Measurements from ENCODE around the gene PYGB.

Gene PYGB

DNA sequence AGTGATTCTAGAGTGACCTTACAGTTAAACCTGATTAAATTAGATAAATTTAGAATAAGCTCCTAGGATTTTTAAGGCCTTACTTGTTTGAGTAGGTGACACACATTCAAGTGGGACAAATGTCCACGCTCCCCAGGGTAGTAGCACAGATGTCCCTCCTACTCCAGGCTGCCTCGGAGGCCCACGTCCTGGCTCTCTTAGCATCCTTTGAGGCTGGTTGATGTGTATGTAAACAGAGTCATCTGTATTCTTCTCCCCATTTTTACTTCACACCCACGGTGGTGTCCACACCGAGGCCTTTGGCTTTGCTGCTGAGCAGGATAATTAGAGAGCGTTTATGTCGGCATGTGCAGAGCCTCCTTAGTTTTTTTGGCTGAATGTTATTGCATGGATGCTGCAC, 36.6 kb upstream of the PYGB start:
- Mint-ChIP-seq H3K27ac (no peak overlapping the region), H3K36me3 (ENCODE audit: low read depth) (peaks cover 26% of the 10 kb centered on the region), H3K4me3 (no peak overlapping the region), H3K9me3 (no peaks in the 10 kb centered on the region), H3K27me3 (no peaks in the 10 kb centered on the region), H3K4me1 (ENCODE audit: low read depth) (peaks cover 5% of the 10 kb centered on the region)

DNA sequence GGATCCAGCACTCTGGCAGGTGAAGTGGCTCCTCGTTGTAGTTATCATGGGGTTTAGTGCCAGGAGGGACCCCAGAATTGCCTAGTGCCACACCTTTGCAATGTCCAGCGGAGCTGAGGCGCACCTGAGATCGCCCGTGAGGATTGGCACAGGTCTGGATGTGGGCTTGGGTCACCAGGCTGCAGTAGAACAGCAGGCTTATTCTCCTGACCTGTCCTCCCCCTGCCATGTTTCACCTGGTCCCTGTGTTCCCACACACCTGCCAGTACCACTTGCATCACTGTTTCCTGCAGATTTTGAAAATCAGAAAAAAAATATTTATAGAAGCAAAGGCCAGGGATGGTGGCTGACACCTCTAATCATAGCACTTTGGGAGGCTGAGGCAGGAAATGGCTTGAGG, 35.6 kb upstream of the PYGB start:
- H3K27ac Mint-ChIP-seq = no peak overlapping the region
- H3K4me1 Mint-ChIP-seq (ENCODE audit: low read depth) = peaks cover 5% of the 10 kb centered on the region
- no peaks in the 10 kb centered on the region for H3K27me3 Mint-ChIP-seq
- H3K9me3 Mint-ChIP-seq = no peaks in the 10 kb centered on the region
- H3K4me3 Mint-ChIP-seq = no peak overlapping the region
- peaks cover 29% of the 10 kb centered on the region for H3K36me3 Mint-ChIP-seq (ENCODE audit: low read depth)

DNA sequence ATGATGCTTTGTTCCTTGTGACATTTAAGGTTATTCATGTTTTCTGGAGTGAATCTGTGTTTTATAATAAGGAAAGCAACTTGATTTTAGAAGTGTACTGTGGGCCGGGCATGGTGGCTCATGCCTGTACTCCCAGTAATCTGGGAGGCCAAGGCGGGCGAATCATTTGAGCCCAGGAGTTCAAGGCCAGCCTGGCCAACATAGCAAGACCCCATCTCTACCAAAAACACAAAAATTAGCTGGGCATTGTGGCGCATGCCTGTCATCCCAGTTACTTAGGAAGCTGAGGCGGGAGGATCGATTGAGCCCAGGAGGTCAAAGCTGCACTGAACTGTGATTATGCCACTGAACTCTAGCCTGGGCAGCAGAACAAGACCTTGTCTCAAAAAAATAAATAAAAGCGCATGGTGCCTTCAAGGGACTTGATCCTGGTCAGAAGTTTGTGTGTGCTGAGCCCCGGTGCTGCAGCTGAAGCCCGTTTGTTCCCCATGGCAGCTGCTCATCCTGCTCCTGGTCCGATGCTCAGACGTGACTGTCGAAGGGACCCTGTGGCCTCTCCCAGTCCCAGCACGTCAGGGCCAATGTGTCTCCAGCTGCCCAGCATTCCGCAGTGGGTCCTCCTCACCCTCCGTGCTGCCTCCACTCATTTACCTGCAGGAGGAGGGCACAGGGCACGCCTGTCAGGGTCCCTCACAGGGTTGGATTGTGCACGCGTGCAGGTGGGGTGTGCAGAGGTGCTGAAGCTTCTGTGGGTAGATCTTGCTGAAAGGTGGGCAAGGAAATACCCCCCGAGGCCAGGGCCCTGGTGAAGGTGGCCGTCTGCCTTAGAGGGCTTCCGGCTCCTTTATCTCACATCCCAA, 34.1 kb upstream of the PYGB start:
- no peaks in the 10 kb centered on the region for H3K27me3 Mint-ChIP-seq
- H3K4me3 Mint-ChIP-seq = no peak overlapping the region
- H3K36me3 Mint-ChIP-seq (ENCODE audit: low read depth) = peaks cover 29% of the 10 kb centered on the region
- H3K4me1 Mint-ChIP-seq (ENCODE audit: low read depth) = peaks cover 5% of the 10 kb centered on the region
- H3K9me3 Mint-ChIP-seq = no peaks in the 10 kb centered on the region
- H3K27ac Mint-ChIP-seq = no peak overlapping the region

DNA sequence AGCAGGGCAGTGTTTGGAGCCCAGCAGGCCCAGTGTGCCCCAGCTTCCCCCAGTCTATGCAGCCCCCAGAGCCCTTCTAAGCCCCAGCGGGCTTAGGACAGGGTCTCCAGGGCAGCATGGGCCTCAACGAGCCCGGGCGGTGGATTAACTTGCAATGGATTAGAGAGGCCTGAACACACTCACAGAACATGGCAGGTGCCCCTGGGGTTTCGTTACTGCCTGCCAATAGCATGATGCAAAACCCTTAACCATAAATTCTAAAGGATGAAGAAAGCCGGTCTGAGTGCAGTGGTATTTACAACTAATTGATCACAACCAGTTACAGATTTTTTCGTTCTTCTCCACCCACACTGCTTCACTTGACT, 33.5 kb upstream of the PYGB start:
- no peak overlapping the region for H3K4me3 Mint-ChIP-seq
- H3K27me3 Mint-ChIP-seq = no peaks in the 10 kb centered on the region
- peaks cover 29% of the 10 kb centered on the region for H3K36me3 Mint-ChIP-seq (ENCODE audit: low read depth)
- H3K9me3 Mint-ChIP-seq = no peaks in the 10 kb centered on the region
- H3K4me1 Mint-ChIP-seq (ENCODE audit: low read depth) = peaks cover 5% of the 10 kb centered on the region
- H3K27ac Mint-ChIP-seq = no peak overlapping the region

DNA sequence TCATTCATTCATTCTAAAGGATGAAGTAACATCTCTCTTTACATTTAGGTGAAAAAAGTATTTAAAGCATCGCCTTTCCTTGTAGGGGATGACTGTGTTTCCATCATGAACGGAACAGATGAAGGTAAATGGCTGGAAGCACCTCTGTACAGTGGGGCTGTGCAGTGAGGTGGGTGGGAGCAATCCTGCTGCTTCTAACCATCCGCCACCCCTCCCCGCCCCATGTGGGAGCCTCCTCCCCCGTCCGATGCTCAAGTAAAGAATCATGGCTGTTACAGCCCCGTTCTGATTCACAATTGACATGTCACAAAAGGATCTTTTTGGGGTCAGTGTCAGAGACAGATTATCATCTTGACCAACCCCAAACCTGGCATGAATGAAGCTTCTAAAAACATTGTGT, 33.1 kb upstream of the PYGB start:
- peaks cover 29% of the 10 kb centered on the region for H3K36me3 Mint-ChIP-seq (ENCODE audit: low read depth)
- no peaks in the 10 kb centered on the region for H3K9me3 Mint-ChIP-seq

DNA sequence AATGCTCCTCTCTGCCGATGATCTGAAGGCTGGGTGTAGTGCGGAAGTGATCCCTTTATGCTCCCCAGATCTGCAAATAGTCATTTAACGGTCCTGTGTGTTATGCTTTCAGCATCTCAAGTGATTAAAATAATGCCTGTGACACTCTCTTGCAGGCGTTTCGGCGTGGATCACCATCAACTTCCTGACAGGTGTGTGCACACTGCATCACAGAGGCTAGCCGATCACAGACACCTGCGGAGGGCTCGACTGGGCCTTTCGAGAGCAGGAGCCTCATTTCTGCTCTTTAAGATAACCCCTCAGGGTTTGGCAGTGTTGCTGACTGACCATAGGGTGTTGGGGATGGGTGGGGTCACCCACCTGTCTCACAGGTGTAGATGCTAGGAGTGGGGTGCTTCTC, 32.4 kb upstream of the PYGB start:
- Mint-ChIP-seq H3K9me3 (no peaks in the 10 kb centered on the region), H3K27me3 (no peaks in the 10 kb centered on the region), H3K4me1 (ENCODE audit: low read depth) (no peaks in the 10 kb centered on the region), H3K4me3 (no peak overlapping the region), H3K27ac (no peak overlapping the region), H3K36me3 (ENCODE audit: low read depth) (peaks cover 29% of the 10 kb centered on the region)

More for the DNA sequence above, 33.1 kb upstream of the PYGB start:
- H3K27me3 Mint-ChIP-seq = no peaks in the 10 kb centered on the region
- no peak overlapping the region for H3K27ac Mint-ChIP-seq
- peaks cover under 1% of the 10 kb centered on the region for H3K4me1 Mint-ChIP-seq (ENCODE audit: low read depth)
- H3K4me3 Mint-ChIP-seq = no peak overlapping the region

DNA sequence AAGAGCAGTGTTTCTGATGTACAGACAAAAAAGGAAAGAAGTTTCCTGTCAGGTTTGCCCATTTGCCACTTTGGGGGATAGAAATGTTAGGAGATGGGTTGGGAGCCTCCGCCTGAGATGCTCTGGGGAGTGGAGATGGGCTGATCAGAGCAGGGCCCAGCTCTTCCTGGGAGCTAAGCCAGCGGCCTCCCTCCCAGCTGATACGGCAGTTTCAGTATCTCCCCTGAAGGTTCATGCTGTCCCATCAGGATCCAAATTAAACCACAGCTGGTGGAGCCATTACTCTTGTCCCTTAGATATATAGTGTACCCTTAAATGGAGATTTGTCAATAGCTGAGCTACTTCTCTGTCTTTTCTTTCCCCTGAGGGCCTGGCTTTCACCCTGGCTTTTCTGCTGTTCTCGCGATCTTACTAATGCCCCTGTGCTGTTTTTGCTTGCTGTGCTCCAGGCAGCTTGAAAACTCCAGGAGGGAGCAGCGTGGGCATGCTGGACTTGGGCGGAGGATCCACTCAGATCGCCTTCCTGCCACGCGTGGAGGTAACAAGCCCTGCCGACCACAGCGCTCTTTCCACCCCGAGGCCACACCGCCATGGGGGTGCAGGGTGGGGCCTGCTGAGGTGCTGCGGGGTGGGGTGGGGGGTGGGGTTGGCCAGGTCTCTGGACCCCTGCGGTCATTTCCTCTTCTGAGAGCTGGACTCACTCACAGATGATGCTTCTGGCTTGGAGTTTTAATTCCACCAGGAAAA, 31.5 kb upstream of the PYGB start:
- Mint-ChIP-seq H3K27ac (no peak overlapping the region), H3K4me1 (ENCODE audit: low read depth) (no peaks in the 10 kb centered on the region), H3K36me3 (ENCODE audit: low read depth) (peaks cover 22% of the 10 kb centered on the region), H3K9me3 (no peaks in the 10 kb centered on the region), H3K27me3 (no peaks in the 10 kb centered on the region), H3K4me3 (no peak overlapping the region)

DNA sequence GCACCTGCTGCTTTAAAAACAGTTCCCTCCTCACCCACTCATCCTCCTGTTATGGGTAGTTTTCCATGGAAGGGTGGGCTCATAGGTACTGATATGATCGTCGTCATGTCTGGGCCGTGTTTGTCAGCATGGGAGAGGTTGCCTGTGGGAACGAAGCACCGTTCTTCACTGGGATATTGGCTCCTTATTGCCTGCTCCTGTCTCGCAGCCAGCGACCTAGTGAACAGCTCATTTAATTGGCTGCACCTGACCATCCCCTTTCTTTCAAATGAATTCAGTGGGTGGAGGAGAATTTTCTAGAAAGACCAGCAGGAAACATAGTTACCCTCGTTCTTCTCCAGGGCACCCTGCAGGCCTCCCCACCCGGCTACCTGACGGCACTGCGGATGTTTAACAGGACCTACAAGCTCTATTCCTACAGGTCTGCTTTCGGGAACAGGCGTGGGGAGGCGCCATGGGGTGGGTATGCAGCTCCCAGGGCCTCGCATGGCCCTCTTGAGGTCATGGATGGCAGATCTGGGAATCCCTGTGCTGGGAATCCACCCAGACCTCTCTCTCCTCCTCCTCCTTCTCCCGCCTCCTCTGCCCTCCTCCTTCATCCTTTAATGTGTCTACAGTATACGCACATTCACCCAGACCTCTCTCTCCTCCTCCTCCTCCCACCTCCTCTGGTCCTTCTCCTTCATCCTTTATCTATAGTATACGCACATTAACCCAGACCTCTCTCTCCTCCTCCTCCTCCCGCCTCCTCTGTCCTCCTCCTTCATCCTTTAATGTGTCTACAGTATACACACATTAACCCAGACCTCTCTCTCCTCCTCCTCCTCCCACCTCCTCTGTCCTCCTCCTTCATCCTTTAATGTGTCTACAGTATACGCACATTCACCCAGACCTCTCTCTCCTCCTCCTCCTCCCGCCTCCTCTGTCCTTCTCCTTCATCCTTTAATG, 30.4 kb upstream of the PYGB start:
- Mint-ChIP-seq H3K4me1 (ENCODE audit: low read depth) (peaks cover 5% of the 10 kb centered on the region), H3K9me3 (no peaks in the 10 kb centered on the region), H3K36me3 (ENCODE audit: low read depth) (peaks cover 16% of the 10 kb centered on the region), H3K27me3 (no peaks in the 10 kb centered on the region), H3K27ac (no peak overlapping the region), H3K4me3 (no peak overlapping the region)

DNA sequence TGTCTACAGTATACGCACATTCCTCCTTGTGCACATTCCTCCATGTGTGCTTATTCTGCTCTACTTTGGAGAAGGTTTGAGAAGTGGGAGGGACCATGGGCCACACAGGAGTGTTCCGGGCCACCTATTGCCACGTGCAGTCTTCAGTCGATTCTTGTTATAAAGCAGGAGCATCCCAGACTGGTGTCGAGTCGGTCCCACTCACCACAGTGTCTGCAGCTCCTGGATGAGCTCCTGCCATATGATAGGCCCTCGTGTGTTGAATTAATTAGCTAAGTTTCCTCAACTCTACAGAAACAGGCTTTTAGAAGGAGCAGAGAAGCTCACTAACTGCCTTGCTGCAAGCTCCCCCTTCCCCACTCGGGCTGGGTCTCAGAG, 29.8 kb upstream of the PYGB start:
- Mint-ChIP-seq H3K27ac (no peak overlapping the region), H3K9me3 (no peaks in the 10 kb centered on the region), H3K36me3 (ENCODE audit: low read depth) (peaks cover 16% of the 10 kb centered on the region), H3K4me3 (no peak overlapping the region), H3K27me3 (no peaks in the 10 kb centered on the region), H3K4me1 (ENCODE audit: low read depth) (peaks cover 11% of the 10 kb centered on the region)

DNA sequence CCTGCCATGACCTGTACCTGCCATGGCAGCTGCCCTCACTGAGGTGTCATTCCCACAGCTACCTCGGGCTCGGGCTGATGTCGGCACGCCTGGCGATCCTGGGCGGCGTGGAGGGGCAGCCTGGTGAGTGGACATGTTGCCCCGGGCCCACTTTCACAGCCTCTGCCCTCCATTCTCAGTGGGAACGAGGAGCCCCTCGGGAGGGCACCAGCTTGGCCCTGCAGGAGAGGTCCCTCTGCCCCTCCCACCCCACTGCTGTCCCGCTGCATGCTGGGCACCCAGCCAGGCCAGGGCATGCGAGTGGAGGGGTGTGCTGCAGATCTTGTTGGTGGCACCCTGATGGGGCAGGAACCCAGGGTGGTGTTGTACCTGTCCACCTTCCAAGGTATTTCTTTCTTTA, 29.4 kb upstream of the PYGB start:
- no peaks in the 10 kb centered on the region for H3K27me3 Mint-ChIP-seq
- H3K4me3 Mint-ChIP-seq = no peak overlapping the region
- peaks cover 16% of the 10 kb centered on the region for H3K36me3 Mint-ChIP-seq (ENCODE audit: low read depth)
- peaks cover 15% of the 10 kb centered on the region for H3K4me1 Mint-ChIP-seq (ENCODE audit: low read depth)
- H3K27ac Mint-ChIP-seq = no peak overlapping the region
- H3K9me3 Mint-ChIP-seq = no peaks in the 10 kb centered on the region

DNA sequence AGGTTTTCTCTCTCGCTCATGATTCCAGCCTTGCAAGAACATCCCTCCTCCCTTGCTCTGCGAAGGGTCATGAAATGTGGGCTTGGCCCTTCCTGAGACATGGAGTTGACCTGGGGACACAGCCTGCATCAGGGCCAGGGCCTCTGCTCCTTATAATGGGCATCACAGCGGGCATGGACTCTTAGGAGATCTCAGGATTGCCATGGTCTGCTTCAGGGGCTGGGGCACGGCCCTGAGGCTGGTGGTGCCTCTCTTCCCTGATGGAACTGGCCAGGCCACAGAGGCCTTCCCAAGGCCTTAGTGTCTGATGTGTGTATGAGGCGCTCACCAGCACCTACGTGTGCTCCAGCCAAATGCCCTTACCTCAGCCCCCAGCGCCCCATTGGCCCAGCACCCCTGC, 28.5 kb upstream of the PYGB start:
- H3K4me3 Mint-ChIP-seq = no peak overlapping the region
- peaks cover 16% of the 10 kb centered on the region for H3K36me3 Mint-ChIP-seq (ENCODE audit: low read depth)
- H3K4me1 Mint-ChIP-seq (ENCODE audit: low read depth) = peaks cover 24% of the 10 kb centered on the region
- H3K9me3 Mint-ChIP-seq = no peaks in the 10 kb centered on the region
- H3K27me3 Mint-ChIP-seq = no peaks in the 10 kb centered on the region
- no peak overlapping the region for H3K27ac Mint-ChIP-seq

DNA sequence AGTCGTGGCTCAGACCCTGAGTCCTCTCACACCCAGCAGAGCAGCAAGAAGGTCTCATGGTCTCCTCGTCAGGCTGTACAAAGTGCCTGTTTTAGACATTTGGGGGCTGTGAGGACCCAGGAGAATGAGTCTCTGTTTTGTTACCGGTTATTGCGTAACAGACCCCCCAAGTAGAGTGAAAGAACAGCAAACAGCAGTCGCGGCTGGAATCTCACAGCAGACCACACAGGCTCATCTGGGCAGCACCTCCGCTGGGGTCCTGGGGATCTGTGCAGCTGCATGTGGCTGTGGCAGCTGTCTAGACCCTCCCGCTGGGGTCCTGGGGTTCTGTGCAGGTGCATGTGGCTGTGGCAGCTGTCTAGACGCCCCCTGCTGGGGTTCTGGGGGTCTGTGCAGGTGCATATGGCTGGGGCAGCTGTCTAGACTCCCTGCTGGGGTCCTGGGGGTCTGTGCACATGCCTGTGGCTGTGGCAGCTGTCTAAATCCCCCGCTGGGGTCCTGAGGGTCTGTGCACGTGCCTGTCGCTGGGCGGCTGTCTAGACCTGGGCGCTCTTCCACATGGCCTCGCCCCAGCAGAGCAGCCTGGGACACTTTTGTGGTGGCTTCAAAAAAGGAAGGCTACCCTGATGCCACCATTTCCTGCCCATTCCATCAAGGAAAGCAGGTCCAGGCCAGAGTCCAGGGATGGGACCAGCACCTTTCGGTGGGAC, 27.7 kb upstream of the PYGB start:
- H3K4me1 Mint-ChIP-seq (ENCODE audit: low read depth) = peaks cover 28% of the 10 kb centered on the region
- H3K4me3 Mint-ChIP-seq = no peak overlapping the region
- H3K27me3 Mint-ChIP-seq = no peaks in the 10 kb centered on the region
- H3K9me3 Mint-ChIP-seq = no peaks in the 10 kb centered on the region
- H3K36me3 Mint-ChIP-seq (ENCODE audit: low read depth) = peaks cover 14% of the 10 kb centered on the region
- no peak overlapping the region for H3K27ac Mint-ChIP-seq

DNA sequence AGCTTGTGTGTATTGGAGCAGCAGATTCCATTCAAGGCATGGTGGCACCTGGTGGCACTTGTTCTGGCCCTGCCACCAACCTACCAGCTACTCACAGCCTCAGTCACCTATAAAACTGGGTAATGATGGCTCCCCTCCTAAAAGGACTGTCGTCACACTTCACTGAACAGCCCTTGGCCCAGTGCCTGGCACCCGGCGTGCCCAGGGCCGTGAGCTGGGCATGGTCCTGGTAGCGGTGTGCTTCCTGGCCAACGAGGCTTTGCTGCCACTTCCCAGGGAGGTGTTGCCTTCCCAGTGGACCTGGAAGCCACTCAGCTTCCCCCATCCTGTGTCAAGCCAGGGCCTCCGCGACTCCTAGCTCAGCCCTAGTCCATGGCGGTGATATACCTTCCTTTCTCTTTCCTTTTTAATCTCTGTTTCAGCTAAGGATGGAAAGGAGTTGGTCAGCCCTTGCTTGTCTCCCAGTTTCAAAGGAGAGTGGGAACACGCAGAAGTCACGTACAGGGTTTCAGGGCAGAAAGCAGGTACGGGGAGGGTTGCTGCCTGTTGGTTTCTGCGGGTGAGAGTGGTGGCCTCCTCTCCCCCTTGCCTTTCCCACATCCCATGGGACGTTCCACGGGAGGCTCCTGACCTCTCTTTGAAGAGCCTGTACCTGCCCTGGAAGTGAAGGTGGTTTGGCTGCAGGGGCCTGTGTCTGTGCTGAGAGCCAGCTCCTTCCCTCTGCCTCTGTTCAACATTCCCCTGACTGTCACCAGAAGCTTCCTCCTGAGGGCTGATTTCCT, 26.9 kb upstream of the PYGB start:
- Mint-ChIP-seq H3K4me3 (no peak overlapping the region), H3K27ac (no peak overlapping the region), H3K4me1 (ENCODE audit: low read depth) (peaks cover 28% of the 10 kb centered on the region), H3K9me3 (no peaks in the 10 kb centered on the region), H3K27me3 (no peaks in the 10 kb centered on the region), H3K36me3 (ENCODE audit: low read depth) (peaks cover 9% of the 10 kb centered on the region)

All from stimulated activated naive CD8-positive, alpha-beta T cell treated with anti-CD3 and anti-CD28 coated beads, Interleukin-15, Interleukin-2, amounts not matched to agents 100 ng/mL and 50 ng/mL, for 24 hours (primary cell).